HG02938 (cell line): Measurements from ENCODE around the gene MCMBP.
"Not testable (repeated sequence)": the region's sequence is repeated elsewhere in the genome, so short reads cannot be mapped to it uniquely, and the experiment has no call there.

Experiments
- ATAC-seq: cut with Tn5 transposase; IDR thresholded peaks from one replicate; pipeline ENCODE4 v1.9.1; 2021; ENCODE audit warnings: mild to moderate bottlenecking, moderate library complexity; ENCODE audit not compliant: unreplicated experiment

Gene MCMBP

GRCh38 chr10:119832951-119833350 is 39.7 kb downstream of the MCMBP start:
- ATAC-seq = no peak

- no peak for ATAC-seq
Measured at GRCh38 chr10:119831656-119832055, 41.0 kb downstream of the MCMBP start.

- ATAC-seq = no peak
Measured at GRCh38 chr10:119830851-119831250, 41.8 kb downstream of the MCMBP start.

- ATAC-seq = no peak
Measured at GRCh38 chr10:119829429-119829828, 43.2 kb downstream of the MCMBP start.

GRCh38 chr10:119827430-119827829 is 45.2 kb downstream of the MCMBP start:
- ATAC-seq = no peak

GRCh38 chr10:119826771-119827170 is 45.9 kb downstream of the MCMBP start:
- ATAC-seq = no peak

- ATAC-seq = no peak
Measured at GRCh38 chr10:119824299-119824698, 48.3 kb downstream of the MCMBP start.

- ATAC-seq = no peak
Measured at GRCh38 chr10:119821182-119821581, 51.5 kb downstream of the MCMBP start.

- ATAC-seq = no peak
Measured at GRCh38 chr10:119818889-119819270, 53.8 kb downstream of the MCMBP start.

GRCh38 chr10:119817991-119818888 is 54.4 kb downstream of the MCMBP start:
- no peak for ATAC-seq

GRCh38 chr10:119815671-119816070 is 57.0 kb downstream of the MCMBP start:
- ATAC-seq = no peak

- no peak for ATAC-seq
Measured at GRCh38 chr10:119812684-119813083, 60.0 kb downstream of the MCMBP start.

GRCh38 chr10:119811122-119811521 is 61.5 kb downstream of the MCMBP start:
- no peak for ATAC-seq

- ATAC-seq = peak; percentile 82
Measured at GRCh38 chr10:119807960-119808697, 64.5 kb downstream of the MCMBP start.

- ATAC-seq = no peak
Measured at GRCh38 chr10:119806334-119807130, 66.1 kb downstream of the MCMBP start.

GRCh38 chr10:119805702-119806230 is 66.9 kb downstream of the MCMBP start:
- no peak for ATAC-seq

- ATAC-seq = no peak
Measured at GRCh38 chr10:119803264-119803663, 69.4 kb downstream of the MCMBP start.

- peak; percentile 53 for ATAC-seq
Measured at GRCh38 chr10:119801998-119802538, 70.6 kb downstream of the MCMBP start.

GRCh38 chr10:119801176-119801575 is 71.5 kb downstream of the MCMBP start:
- ATAC-seq = no peak

GRCh38 chr10:119796039-119796438 is 76.6 kb downstream of the MCMBP start:
- ATAC-seq = no peak

- ATAC-seq = not testable (repeated sequence)
Measured at GRCh38 chr10:119795101-119795500, 77.5 kb downstream of the MCMBP start.
